Endothelial cell of hepatic sinusoid (primary cell): ENCODE results near the gene TCFL5.
"Not testable (repeated sequence)": the region's sequence is repeated elsewhere in the genome, so short reads cannot be mapped to it uniquely, and the experiment has no call there.

Source experiments
- in situ Hi-C: cut with HindIII; loops from 2 replicates; pipeline ENCODE4 v1.10.0; 2017; ENCODE audit warnings: low sequenced_read_pairs

Gene TCFL5

DNA sequence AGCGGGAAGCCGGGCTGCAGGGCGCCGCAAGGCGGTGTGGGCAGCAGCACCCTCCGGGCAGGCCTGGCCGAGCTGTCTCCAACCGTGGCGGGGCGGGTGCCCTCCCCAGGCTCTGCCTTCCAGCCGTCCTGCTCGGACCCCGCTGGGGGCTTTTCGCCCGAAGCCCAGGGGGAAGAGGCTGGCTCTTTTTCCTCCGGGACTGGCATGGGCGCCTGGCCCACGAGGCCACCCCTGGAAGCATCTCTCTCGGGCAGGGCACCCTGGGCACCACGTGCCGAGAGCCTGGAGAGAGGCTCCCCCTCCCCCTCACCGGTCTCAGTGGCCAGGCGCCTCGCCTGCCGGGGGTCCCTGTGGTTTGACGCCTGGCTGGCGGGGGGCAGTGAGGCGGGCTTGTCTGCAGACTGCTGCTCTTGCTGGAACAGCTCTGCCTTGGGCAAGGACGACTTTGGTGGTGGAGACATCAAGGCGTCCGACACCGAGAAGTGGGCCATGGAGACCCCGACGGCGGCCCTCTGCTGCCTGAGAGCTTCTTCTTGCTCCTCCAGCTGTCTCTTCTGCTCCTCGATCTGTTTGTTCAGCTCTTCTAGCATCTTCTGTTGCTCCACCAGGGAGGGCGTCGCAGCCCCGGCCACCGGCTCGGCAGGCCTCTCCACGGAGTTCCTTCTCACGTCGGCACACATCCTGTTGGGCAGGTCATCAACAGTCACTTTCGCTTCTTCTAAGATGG, 19.5 kb upstream of the TCFL5 start:
- in situ Hi-C loops: no loop called here

DNA sequence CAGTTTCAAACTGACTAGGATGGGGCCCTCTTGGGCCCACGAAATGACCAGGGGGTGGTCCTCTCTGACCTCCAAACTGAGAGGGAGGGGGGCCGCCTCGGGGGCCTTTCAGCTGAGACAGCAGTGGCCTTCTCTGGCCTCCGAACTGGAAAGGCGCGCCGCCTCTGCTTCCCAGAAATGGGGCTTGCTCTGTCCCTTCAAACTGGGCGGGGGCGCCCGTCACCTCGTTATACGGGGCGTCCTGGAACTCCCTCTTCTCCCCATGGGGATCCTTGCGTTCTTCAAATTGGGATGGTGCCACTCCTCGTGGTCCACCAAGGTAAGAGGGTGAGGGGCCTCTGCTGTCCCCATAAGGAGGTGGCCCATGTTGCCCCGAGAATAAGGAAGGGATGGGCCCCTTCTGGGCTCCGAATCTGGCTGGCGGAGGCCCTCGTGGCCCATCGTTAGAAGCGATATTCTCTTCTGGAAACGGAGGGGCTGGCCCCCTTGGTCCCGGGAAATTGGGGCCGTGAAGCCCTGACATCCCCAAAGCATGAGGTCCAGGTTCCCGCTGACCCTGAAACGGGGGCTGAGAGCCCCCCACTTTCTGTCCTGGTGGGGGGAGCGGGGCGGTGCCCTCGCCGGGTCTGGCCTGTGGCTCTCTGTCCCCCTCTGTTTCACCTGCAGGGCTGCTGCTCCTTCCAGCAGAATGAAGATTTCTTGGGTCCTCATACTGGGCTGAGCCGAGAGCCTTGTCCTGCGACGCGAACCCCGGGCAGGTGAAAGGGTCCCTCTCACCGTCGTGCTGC, 18.7 kb upstream of the TCFL5 start:
- in situ Hi-C loops: no loop called here

DNA sequence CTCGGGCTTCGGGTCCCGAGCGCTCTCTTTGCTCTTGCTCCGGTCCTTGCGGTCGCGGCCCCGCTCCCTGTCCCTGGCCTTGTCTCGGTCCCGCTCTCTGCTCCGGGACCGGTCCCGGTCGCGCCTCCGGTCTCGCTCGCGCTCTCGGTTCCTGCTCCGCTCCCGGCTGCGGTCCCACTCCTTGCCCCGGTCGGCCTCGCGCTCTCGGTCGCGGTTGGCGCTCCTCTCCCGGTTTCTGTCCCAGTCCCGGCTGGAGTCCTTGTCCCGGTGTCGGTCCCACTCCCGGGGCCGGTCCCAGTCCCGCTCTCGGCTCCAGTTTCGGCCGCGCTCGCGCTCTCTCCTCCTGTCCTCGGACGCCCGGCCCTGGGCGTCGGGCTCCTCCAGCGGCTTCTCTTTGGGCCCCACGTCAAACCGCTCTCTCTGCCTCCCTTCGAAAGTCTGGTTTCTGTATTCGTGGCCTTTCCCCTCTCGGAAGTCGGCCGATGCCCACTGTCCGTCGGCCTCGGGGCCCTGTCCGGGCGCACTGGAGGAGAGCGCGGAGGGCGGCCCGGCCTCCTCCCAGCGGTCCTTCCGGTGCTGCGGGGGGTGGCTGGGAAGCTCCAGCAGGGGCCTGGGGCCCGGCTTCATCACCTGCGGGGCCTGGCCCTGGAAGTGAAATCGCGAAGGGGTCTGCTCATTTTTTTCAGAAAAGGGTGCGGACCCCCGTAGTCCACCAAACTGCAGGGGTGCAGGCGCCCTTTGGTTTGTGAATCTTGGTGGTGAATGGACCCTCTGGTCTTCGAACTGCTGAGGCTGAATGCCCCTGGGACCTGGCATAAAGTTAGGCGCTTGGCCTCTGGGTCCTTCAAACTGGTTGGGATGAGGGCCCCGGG, 17.9 kb upstream of the TCFL5 start:
- in situ Hi-C loops: no loop called here

DNA sequence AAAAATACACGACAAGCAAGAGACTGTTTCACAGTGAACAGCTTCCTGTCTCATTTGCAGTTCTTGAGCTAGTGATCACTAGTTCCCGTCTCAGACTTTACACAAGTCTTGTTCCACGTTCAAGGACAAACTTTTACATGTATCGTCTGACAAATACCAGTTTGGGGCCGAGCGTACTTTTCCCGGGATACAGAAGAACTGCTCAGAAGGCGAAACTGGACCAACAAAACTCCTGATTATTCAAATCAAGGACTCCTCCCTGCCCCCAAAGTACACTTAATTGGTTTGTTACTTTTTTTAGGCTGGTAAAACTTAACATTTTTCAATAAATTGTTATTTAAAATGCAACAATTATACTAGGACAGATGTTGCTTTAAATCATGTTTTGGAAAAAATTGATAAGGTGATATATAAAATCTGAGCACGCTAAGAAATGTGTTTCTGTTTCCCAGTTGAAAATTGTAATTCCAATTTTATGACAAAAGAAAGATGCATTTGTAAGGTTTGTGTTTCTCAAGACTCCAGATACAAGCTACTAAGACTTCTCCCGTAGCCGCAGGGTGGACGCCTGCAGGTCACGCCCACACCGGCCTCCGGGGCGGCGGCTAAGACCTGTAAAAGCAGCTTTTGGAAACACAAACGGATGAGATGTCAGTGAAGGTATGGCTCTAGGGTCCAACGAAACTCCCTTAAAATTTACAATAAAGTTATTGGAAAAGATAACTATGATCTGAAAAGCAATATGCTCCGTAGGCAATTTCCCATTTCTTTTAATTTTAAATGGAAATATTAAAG, 16.8 kb upstream of the TCFL5 start:
- in situ Hi-C loops: no loop called here

DNA sequence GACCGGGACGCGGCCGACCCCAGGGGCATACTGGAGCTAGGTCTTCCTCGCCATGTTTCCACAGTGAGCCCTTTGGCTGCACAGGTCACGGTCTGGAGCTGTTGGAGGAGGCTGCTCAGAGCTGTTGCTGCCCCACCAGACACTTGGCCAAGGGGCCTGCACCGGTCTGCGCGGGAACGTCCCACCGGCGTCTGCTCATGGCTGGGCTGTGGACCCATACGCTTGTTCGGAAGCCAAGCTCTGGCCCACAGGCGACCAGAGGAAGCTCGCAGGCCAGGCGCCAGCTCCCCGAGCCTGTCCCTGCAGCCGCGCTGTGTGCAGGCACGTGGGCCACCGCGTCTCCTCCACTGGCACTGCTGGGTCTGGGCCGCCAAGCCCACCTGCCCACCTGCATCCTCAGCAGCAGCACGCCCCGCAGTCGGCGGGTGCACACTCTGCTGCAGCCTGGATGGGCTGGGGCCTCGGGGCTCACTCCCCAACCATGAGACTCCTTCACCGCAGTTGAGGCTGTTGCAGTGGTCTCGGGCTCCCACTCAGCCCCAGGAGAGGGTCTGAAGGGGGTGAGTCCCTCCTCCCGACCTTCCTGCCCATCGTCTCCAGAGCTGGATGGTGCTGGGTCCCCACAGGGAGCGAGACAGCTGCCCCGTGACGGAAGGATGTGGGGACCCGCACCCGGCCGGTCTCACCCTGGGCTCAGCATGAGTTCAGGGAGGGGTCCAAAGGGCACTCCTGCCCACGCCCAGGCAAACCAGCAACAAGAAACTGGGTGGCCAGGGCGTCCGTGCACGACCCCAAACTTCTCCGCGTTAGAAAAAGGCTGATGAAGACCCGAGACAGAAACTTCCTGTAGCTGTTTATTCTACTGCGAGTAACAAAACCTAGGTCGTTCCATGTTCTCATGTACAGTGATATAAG, 15.5 kb upstream of the TCFL5 start:
- in situ Hi-C loops: no loop called here

DNA sequence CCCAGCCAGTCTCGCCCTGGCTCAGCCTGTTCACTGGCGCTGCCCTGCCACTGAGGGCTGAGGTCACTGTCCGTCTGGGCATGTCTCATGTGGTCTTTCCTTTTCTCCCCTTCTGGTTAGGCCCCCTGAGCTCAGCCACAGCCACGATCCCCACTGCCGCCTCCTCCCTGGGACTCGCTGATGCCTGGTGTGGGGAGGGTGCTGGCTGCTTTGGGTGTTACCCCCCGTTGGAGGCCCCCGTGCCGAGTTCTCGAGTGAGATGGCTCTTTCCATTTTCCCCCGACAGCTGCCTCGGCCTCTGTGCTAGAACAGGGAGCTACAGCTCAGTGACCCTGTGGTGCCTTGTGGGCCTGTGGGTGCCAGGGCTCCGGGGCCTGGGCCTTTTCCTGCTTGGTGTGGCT, 14.9 kb upstream of the TCFL5 start:
- in situ Hi-C loops: no loop called here

DNA sequence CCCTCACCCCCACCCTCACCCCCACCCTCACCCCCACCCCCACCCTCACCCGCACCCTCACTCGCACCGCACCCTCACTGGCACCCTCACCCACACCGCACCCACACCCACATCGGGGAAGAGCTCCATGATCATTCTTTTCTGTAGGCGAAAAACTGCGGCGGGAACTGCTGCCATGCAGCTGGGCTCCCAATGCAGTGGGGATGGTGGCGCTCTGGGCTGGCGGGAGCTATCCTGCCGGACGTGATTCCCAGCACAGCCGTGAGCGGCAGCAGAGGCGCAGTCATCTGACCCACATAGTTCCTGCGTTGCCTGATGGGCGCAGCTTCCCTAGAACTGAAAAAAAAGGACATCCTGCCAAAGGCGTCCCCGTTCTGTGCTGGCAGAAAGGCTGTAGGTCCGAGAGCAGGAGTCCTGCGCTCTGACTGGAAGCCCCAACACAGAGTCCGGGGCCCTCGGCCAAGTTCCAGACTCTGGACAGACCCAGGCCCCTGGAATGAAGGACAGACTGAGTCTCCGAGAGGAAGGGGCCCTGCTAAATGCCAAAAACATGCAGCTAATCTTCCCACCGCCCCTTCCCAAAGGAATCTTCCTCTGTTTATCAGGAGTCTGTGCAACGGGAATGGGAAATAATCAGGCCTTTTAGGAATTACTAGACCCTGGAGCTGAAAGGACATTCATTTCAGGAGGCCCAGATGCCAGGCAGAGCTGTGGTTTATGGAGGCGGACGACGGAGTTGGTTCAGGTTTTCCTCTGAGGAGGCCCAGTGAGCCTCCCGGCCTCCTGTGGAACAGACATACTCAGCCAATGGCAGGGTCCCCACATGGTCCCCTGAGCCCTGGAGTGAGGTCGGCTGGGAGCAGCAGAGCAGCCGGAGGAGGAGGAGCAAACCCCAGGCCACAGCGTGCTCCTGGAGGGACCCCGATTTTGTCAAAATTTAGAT, 14.1 kb upstream of the TCFL5 start:
- in situ Hi-C loops: no loop called here

DNA sequence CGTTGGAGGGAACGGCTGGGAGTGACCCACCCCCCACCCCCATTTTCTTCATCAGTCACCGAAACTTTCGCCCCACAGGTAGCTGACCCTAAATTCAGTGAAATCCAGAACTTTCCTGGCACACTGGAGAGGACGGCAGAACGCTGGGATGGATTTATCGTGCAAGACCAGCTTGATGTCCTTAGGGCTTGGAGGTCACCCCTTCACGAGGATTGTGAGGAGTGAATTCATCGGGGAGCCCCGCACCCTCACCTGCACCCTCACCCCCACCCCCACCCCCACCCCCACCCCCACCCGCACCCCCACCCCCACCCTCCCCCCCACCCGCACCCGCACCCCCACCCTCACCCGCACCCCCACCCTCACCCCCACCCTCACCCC, 13.3 kb upstream of the TCFL5 start:
- in situ Hi-C loops: no loop called here

DNA sequence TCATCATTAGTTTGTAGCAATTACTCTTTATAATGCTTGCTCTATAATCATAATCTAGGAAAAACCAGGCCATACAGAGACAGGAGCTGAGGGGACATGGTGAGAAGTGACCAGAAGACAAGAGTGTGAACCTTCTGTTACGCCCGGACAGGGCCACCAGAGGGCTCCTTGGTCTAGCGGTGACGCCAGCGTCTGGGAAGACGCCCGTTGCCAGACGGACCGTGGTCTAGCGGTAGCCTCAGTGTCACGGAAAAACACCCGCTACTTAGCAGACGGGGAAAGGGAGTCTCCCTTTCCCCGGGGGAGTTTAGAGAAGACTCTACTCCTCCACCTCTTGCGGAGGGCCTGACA, 12.0 kb upstream of the TCFL5 start:
- in situ Hi-C loops: not testable (repeated sequence)

DNA sequence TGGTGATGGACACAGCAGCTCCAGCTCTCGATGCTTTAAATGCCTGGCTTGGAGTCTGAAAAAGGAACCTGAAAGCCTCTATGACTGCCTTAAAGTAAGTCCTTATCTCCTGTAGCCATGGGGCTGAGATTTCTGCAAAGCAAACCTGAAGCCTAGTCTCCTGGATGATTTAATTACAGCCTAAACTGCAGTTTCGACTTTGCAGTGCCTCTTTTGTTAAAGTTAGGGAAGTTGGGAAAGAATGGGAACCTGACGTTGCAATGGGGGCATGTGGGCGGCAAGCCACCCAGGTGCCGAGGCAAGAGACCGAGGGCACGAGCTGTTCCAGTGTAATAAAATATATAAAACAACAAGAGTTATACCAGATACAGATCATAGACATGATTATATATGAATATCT, 11.7 kb upstream of the TCFL5 start:
- in situ Hi-C loops: no loop called here

DNA sequence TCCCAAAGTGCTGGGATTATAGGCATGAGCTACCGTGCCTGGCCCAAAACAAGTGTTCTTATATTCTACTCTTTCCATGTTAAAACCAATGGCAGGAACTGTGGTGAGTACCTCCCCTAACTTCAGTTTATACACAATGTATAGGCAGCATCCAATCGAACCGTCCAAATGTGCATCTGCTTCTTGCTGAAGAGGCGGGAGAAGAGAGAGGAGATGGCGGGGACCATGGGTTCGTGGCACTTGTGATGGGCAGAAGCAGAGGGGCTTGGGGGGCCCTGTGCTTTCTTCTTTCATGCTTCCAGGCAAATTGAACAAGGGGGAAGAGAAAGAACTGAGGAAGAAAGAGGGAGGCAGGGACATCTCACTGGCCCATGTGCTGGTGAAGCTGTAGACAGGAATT, 11.2 kb upstream of the TCFL5 start:
- in situ Hi-C loops: no loop called here

DNA sequence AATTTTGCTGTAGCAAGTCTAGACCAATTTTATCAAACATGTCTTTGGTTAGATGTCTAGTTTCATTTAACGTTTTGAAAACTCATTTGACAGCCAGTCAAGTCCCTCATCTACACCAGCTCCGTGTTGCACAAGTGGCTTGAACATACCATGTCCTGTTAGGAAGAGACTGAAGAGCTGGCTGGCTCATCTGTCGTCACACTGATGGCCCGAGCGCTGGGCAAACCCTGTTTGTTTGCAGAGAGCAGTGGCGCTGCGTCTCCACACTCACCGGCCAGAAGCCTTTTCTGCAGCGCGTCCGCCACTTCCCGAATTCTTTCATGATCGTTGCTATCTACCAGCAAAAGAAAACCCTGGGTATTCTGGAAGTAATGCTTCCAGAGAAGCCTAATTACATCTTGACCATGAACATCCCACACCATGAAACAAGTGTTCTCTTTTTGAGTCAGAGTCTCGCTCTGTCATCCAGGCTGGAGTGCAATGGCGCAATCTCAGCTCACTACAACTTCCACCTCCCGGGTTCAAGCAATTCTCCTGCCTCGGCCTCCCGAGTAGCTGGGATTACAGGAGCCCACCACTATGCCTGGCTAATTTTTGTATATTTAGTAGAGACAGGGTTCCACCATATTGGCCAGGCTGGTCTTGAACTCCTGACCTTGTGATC, 10.7 kb upstream of the TCFL5 start:
- in situ Hi-C loops: no loop called here

DNA sequence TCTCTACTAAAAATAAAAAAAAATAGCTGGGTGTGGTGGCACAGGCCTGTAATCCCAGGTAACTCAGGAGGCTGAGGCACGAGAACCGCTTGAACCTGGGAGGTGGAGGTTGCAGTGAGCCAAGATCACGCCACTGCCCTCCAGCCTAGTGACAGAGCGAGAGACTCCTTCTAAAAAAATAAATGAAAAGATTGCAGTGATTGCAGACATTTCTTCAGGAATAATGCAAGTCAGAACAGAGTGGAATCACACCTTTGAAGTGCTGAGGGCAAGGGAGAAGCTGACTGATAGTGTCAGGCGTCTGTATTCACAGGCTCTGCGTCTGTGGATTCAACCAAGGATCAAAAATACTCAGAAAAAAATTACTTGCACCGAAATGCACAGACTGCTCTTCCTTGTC, 2.6 kb upstream of the TCFL5 start:
- in situ Hi-C loops: no loop called here

DNA sequence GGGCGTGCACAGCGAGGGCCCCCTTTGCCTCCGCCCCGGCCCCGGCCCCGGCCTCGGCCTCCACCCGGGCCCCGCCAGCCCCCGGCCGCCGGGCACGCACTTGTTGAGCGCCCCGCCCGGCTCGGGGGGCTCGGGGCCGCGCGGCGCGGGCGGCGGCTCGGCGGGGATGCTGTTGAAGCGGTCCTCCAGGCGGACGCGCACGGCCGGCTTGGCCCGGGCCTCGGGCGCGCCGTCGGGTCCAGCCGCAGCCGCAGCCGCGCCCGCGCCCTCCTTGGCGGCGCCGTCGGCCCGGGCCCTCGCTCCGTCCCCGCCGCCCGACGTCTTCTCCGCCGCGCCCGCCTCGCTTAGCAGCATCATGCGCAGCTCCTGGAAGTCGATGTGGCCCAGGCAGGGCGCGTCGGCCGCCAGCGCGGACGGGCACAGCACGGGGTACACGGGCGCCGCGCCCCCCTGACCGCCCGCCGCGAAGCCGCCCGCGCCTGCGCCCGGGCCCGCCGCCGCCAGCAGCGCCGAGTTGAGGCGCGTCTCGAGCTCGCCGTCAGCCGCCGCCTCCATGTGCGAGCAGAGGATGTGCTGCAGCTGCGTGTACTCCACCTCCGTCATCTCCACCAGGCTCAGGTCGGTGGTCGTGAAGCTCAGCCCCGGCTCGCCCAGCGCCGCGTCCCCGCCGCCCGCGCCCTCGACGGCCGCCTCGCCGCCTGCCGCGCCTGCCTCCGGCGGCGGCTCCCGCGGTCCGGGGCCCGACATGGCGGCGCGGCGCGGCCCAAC, 514 bp downstream of the TCFL5 start:
- in situ Hi-C loops: no loop called here

DNA sequence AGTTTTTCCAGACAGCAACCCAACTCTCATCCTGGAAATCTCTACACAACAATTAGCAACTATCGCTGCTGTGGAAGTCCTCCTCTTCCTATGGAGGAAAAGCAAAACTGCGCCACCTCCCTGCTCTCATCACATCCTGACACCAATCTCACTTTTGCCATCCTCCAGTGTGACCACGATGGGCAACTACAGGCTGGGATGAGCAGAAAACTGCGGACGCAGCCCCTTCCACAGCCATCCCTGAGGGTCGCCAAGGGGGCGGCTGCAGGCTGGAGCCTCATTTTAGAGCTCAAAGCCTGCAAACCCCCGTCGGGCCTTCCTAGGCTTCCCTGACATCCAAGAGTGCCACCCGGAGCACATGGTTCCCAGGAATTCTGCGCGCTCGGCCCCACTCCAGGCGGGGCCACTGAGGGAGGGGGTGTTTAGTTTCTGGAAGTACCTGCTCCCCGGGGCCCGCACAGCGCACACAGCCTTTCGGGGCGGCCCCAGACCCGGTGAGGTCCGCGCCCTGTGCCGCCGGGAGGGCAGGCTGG, 1.2 kb downstream of the TCFL5 start:
- in situ Hi-C loops: no loop called here

DNA sequence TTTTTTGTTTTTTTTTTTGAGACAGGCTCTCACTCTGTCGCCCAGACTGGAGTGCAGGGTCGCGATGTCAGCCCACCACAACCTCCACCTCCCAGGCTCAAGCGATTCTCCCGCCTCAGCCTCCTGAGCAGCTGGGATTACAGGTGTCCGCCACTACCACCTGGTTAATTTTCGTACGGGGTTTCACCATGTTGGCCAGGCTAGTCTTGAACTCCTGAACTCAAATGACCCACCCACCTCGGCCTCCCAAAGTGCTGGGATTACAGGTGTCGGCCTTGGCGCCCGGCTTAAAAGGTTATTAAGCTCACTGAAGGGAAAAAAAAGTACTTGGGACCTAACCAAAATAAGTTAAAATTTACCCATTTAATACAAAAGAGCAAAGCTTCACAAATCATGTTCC, 1.9 kb downstream of the TCFL5 start:
- in situ Hi-C loops: loop anchor here (5.0 to 10.0 kb wide), 2 partner anchors 42 to 55 kb away; partner anchors contain the start of gene COL9A3
